ENCODE measurements around the gene PLEKHH1. TPM values are rescaled to one million over a fixed set of nuclear protein-coding genes. Genes with fewer than 3 reads are reported as not detected.

The PLEKHH1 gene
- total RNA-seq, 4 donors from 2014 or later: 2.4 to 10.2 (median 4.6) TPM

- Histone ChIP-seq H3K27ac (no peak overlapping the region), H3K4me1 (no peaks in the 10 kb centered on the region), H3K4me3 (no peak overlapping the region), H3K9me3 (no peaks in the 10 kb centered on the region), H3K36me3 (peaks cover 0 to 19% (median 0%) of the 10 kb centered on the region in 3 donors), H3K27me3 (no peaks in the 10 kb centered on the region)
- DNase-seq (ENCODE audit: low spot score in 2 of 2): no peak
- 91 to 98% methylated on average over 5 of the region's 5 CpGs for WGBS, 2 donors
- no peak for TF ChIP-seq EP300 (IDR thresholded peaks at IDR 0.05)
- TF ChIP-seq CTCF (IDR thresholded peaks at IDR 0.05): no peak
- TF ChIP-seq POLR2A (IDR thresholded peaks at IDR 0.05): no peak
Observed at GRCh38 chr14:67562776-67563150, 29.7 kb downstream of the PLEKHH1 start.

GRCh38 chr14:67564236-67564635, 31.1 kb downstream of the PLEKHH1 start:
- no peak overlapping the region for H3K27ac ChIP-seq
- no peaks in the 10 kb centered on the region for H3K27me3 ChIP-seq
- TF ChIP-seq CTCF (IDR thresholded peaks at IDR 0.05) (no peak), EP300 (IDR thresholded peaks at IDR 0.05) (no peak), POLR2A (IDR thresholded peaks at IDR 0.05) (no peak)
- H3K36me3 ChIP-seq: peaks cover 0 to 19% (median 0%) of the 10 kb centered on the region in 3 donors
- no peaks in the 10 kb centered on the region for H3K9me3 ChIP-seq
- H3K4me3 ChIP-seq: no peak overlapping the region
- WGBS, 2 donors: 83 to 96% methylated on average over 5 of the region's 5 CpGs
- H3K4me1 ChIP-seq: no peaks in the 10 kb centered on the region
- no peak for DNase-seq (ENCODE audit: low spot score in 2 of 2)

- peaks cover 0 to 17% (median 0%) of the 10 kb centered on the region in 3 donors for H3K36me3 ChIP-seq
- H3K4me3 ChIP-seq: no peak overlapping the region
- H3K27me3 ChIP-seq: no peaks in the 10 kb centered on the region
- no peaks in the 10 kb centered on the region for H3K4me1 ChIP-seq
- no peaks in the 10 kb centered on the region for H3K9me3 ChIP-seq
- no peak for DNase-seq (ENCODE audit: low spot score in 2 of 2)
- H3K27ac ChIP-seq: no peak overlapping the region
- 58 to 60% methylated on average over 6 of the region's 6 CpGs for WGBS, 2 donors
- no peak for TF ChIP-seq CTCF (IDR thresholded peaks at IDR 0.05)
- TF ChIP-seq EP300 (IDR thresholded peaks at IDR 0.05): no peak
Observed at GRCh38 chr14:67566908-67567307, 33.8 kb downstream of the PLEKHH1 start.

- Histone ChIP-seq H3K36me3 (peaks cover 0 to 10% (median 0%) of the 10 kb centered on the region in 3 donors), H3K27ac (no peak overlapping the region), H3K9me3 (no peaks in the 10 kb centered on the region), H3K4me1 (no peaks in the 10 kb centered on the region), H3K27me3 (no peaks in the 10 kb centered on the region), H3K4me3 (no peak overlapping the region)
- no peak for DNase-seq (ENCODE audit: low spot score in 2 of 2)
- 79 to 90% methylated on average over 3 of the region's 3 CpGs for WGBS, 2 donors
- TF ChIP-seq POLR2A (IDR thresholded peaks at IDR 0.05): no peak
- no peak for TF ChIP-seq EP300 (IDR thresholded peaks at IDR 0.05)
- no peak for TF ChIP-seq CTCF (IDR thresholded peaks at IDR 0.05)
Observed at GRCh38 chr14:67567654-67568053, 34.6 kb downstream of the PLEKHH1 start.

- 80 to 81% methylated on average over 10 to 11 of the region's 11 CpGs for WGBS, 2 donors
- TF ChIP-seq POLR2A (IDR thresholded peaks at IDR 0.05) (no peak), EP300 (IDR thresholded peaks at IDR 0.05) (no peak), CTCF (IDR thresholded peaks at IDR 0.05) (no peak)
- H3K36me3 ChIP-seq: peaks cover 0 to 3% (median 0%) of the 10 kb centered on the region in 3 donors
- no peaks in the 10 kb centered on the region for H3K4me1 ChIP-seq
- H3K4me3 ChIP-seq: no peak overlapping the region
- no peaks in the 10 kb centered on the region for H3K9me3 ChIP-seq
- no peak for DNase-seq (ENCODE audit: low spot score in 2 of 2)
- no peaks in the 10 kb centered on the region for H3K27me3 ChIP-seq
- H3K27ac ChIP-seq: no peak overlapping the region
Observed at GRCh38 chr14:67569011-67569650, 36.0 kb downstream of the PLEKHH1 start.

All from tibial nerve (tissue), 4 donors.